Neural cell (in vitro differentiated cells): ENCODE results near the gene ARHGEF38. TPM values are rescaled to one million over a fixed set of nuclear protein-coding genes. Genes with fewer than 3 reads are reported as not detected.

Experiments
- H2AFZ ChIP-seq: fragments of 200-600, 300-800 bp; sonication (generic), shearing (Covaris generic); 2 replicates; pipeline ENCODE4 v1.6.0; 2014; ENCODE audit warnings: low read depth, mild to moderate bottlenecking, antibody characterized with exemption, low read length, moderate library complexity
- H3F3A ChIP-seq: fragments of 200-600 bp; shearing (Covaris generic); 2 replicates; pipeline ENCODE4 v1.6.1; 2016; ENCODE audit warnings: mild to moderate bottlenecking, moderate library complexity, mixed read lengths, antibody characterized with exemption, low read length; ENCODE audit not compliant: insufficient read depth, poor library complexity, severe bottlenecking
- H3K27ac ChIP-seq: fragments of 200-600, 300-800 bp; sonication (generic), shearing (Covaris generic); 2 replicates; pipeline ENCODE4 v1.5.1; 2014; ENCODE audit warnings: mild to moderate bottlenecking, low read length, moderate library complexity
- H3K27me3 ChIP-seq: fragments of 300-800, 200-600 bp; sonication (generic), shearing (Covaris generic); 2 replicates; pipeline ENCODE4 v1.6.0; 2014; ENCODE audit warnings: mild to moderate bottlenecking, low read depth, low read length, moderate library complexity; ENCODE audit not compliant: insufficient read depth
- H3K36me3 ChIP-seq: fragments of 300-800, 200-600 bp; sonication (generic), shearing (Covaris generic); 2 replicates; pipeline ENCODE4 v1.5.1; 2014; ENCODE audit warnings: mild to moderate bottlenecking, antibody characterized with exemption, low read length, moderate library complexity; ENCODE audit not compliant: insufficient read depth
- H3K4me2 ChIP-seq: fragments of 300-800, 200-600 bp; sonication (generic), shearing (Covaris generic); 2 replicates; pipeline ENCODE4 v1.6.0; 2014; ENCODE audit warnings: mild to moderate bottlenecking, low read length
- H3K4me3 ChIP-seq: fragments of 300-800, 200-600 bp; sonication (generic), shearing (Covaris generic); 2 replicates; pipeline ENCODE4 v1.5.1; 2014; ENCODE audit warnings: mild to moderate bottlenecking, low read length, moderate library complexity
- H3K79me2 ChIP-seq: fragments of 200-600 bp; shearing (Covaris generic); replicated peaks from 2 replicates; pipeline ENCODE4 v1.6.0; 2014; ENCODE audit warnings: mild to moderate bottlenecking, low read length, moderate library complexity; ENCODE audit not compliant: insufficient read depth
- H3K9ac ChIP-seq: fragments of 300-800, 200-600 bp; sonication (generic), shearing (Covaris generic); 2 replicates; pipeline ENCODE4 v1.6.1; 2016; ENCODE audit warnings: mild to moderate bottlenecking, low read length, mixed read lengths
- H3K9me2 ChIP-seq: fragments of 200-600 bp; shearing (Covaris generic); 2 replicates; pipeline ENCODE4 v1.6.1; 2016; ENCODE audit warnings: mild to moderate bottlenecking, low read length, mixed read lengths; ENCODE audit not compliant: insufficient read depth
- H3K9me3 ChIP-seq: fragments of 200-600, 300-800 bp; sonication (generic), shearing (Covaris generic); 2 replicates; pipeline ENCODE4 v1.6.1; 2016; ENCODE audit warnings: mild to moderate bottlenecking, mixed run types, low read length, moderate library complexity, mixed read lengths
- H4K20me1 ChIP-seq: fragments of 200-600 bp; shearing (Covaris generic); 2 replicates; pipeline ENCODE4 v1.6.1; 2016; ENCODE audit warnings: mild to moderate bottlenecking, mixed run types; ENCODE audit not compliant: insufficient read depth
- EP300 ChIP-seq: fragments of 450-650 bp; conservative IDR thresholded peaks from 2 replicates; pipeline ENCODE4 v1.6.1; 2014; ENCODE audit warnings: antibody characterized with exemption, mild to moderate bottlenecking, moderate library complexity; ENCODE audit not compliant: poor library complexity, severe bottlenecking
- EZH2 ChIP-seq: fragments of 200-600, 300-800 bp; shearing (Covaris generic), sonication (generic); IDR thresholded peaks from 2 replicates; pipeline ENCODE4 v1.6.1; 2014; ENCODE audit warnings: antibody characterized with exemption, low read length, borderline replicate concordance, mild to moderate bottlenecking; ENCODE audit not compliant: insufficient read depth, poor library complexity, severe bottlenecking
- MXI1 ChIP-seq: fragments of 450-650 bp; conservative IDR thresholded peaks from 2 replicates; pipeline ENCODE4 v1.6.1; 2014; ENCODE audit warnings: antibody characterized with exemption, mild to moderate bottlenecking; ENCODE audit not compliant: poor library complexity, severe bottlenecking
- POLR2AphosphoS5 ChIP-seq: IDR thresholded peaks from 2 replicates; pipeline ENCODE4 v1.6.1; 2012
- RAD21 ChIP-seq: fragments of 450-650 bp; conservative IDR thresholded peaks from 2 replicates; pipeline ENCODE4 v1.6.1; 2014; ENCODE audit warnings: antibody characterized with exemption, mild to moderate bottlenecking, moderate library complexity
- SMC3 ChIP-seq: fragments of 450-650 bp; conservative IDR thresholded peaks from 2 replicates; pipeline ENCODE4 v1.6.1; 2014; ENCODE audit warnings: antibody characterized with exemption, mild to moderate bottlenecking, moderate library complexity; ENCODE audit not compliant: poor library complexity
- TAF1 ChIP-seq: IDR thresholded peaks from 2 replicates; pipeline ENCODE4 v1.6.1; 2012; ENCODE audit warnings: low read depth
- polyA plus RNA-seq: library from polyadenylated mRNA; depleted of rRNA; stranded (reverse); fragments of >200 nt; gene quantifications from 2 replicates; pipeline ENCODE4 v1.2.3, GENCODE V29; 2014
- TF ChIP-seq, protein P1 (sequence below): IDR thresholded peaks from 2 replicates; pipeline ENCODE4 v1.6.1; 2012; ENCODE audit warnings: borderline replicate concordance
- TF ChIP-seq, protein P2 (sequence below): fragments of 450-650 bp; IDR thresholded peaks from 2 replicates; pipeline ENCODE4 v1.5.1; 2014; ENCODE audit warnings: antibody characterized with exemption, mild to moderate bottlenecking, moderate library complexity; ENCODE audit not compliant: poor library complexity, severe bottlenecking

Gene ARHGEF38
- polyA plus RNA-seq, 1 donor from 2014 or later = not detected

DNA sequence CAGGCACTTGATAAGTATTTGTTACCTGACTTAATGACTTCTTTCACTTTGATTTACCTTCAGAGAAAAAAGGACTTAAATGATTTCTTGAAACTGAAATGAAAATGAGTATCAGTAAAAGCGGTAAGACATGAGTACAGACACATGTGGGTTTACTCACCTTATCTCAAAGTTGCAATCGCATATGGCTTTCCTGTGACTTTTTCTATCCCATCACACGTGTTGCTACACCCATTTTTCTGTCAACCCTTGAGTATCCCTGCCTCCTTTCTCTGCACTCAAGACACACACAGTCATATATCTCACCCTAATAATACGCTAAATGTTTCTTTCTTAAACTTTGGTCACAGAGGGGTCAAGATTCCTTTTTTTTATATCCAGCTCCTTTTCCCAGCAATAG is 11.0 kb upstream of the ARHGEF38 start:
- no peaks in the 10 kb centered on the region for H4K20me1 ChIP-seq

DNA sequence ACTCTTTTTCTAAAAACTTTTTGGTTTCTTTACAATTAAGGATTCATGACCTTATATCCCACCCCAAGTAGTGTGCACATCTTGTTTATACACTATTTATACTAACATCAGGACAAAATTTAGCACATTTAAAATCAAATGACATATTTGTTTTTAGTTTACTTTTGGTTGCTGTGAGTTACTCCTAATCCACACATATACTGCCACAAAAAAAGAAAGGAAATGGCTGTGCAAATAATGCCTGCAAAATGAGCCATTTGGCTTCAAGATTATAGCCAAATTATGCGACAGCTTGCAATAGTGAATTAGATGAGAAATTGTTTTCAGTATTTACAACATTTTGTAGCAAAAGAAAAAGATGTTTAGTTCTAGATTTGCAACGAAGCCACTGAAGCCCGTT is 10.4 kb upstream of the ARHGEF38 start:
- Histone ChIP-seq H3F3A (no peaks in the 10 kb centered on the region), H3K27ac (no peak overlapping the region), H3K9ac (no peak overlapping the region), H3K4me2 (no peak overlapping the region), H3K9me2 (no peaks in the 10 kb centered on the region), H4K20me1 (no peaks in the 10 kb centered on the region), H3K4me3 (no peak overlapping the region), H3K79me2 (no peaks in the 10 kb centered on the region), H3K9me3 (no peaks in the 10 kb centered on the region), H3K27me3 (no peaks in the 10 kb centered on the region), H2AFZ (no peak overlapping the region), H3K36me3 (no peaks in the 10 kb centered on the region)
- no peak for TF ChIP-seq SMC3
- no peak for TF ChIP-seq MXI1
- TF ChIP-seq EZH2 = no peak
- no peak for TF ChIP-seq EP300
- TF ChIP-seq, protein P1, sequence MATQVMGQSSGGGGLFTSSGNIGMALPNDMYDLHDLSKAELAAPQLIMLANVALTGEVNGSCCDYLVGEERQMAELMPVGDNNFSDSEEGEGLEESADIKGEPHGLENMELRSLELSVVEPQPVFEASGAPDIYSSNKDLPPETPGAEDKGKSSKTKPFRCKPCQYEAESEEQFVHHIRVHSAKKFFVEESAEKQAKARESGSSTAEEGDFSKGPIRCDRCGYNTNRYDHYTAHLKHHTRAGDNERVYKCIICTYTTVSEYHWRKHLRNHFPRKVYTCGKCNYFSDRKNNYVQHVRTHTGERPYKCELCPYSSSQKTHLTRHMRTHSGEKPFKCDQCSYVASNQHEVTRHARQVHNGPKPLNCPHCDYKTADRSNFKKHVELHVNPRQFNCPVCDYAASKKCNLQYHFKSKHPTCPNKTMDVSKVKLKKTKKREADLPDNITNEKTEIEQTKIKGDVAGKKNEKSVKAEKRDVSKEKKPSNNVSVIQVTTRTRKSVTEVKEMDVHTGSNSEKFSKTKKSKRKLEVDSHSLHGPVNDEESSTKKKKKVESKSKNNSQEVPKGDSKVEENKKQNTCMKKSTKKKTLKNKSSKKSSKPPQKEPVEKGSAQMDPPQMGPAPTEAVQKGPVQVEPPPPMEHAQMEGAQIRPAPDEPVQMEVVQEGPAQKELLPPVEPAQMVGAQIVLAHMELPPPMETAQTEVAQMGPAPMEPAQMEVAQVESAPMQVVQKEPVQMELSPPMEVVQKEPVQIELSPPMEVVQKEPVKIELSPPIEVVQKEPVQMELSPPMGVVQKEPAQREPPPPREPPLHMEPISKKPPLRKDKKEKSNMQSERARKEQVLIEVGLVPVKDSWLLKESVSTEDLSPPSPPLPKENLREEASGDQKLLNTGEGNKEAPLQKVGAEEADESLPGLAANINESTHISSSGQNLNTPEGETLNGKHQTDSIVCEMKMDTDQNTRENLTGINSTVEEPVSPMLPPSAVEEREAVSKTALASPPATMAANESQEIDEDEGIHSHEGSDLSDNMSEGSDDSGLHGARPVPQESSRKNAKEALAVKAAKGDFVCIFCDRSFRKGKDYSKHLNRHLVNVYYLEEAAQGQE = no peak
- TF ChIP-seq POLR2AphosphoS5 = no peak

More for the DNA sequence above, 11.0 kb upstream of the ARHGEF38 start:
- Histone ChIP-seq H3K27ac (no peak overlapping the region), H3K79me2 (no peaks in the 10 kb centered on the region), H2AFZ (no peak overlapping the region), H3K27me3 (no peaks in the 10 kb centered on the region), H3K9me3 (no peaks in the 10 kb centered on the region), H3F3A (no peaks in the 10 kb centered on the region), H3K9ac (no peak overlapping the region), H3K9me2 (no peaks in the 10 kb centered on the region), H3K4me3 (no peak overlapping the region), H3K36me3 (no peaks in the 10 kb centered on the region), H3K4me2 (no peak overlapping the region)
- TF ChIP-seq TAF1 = no peak
- TF ChIP-seq RAD21 = no peak
- TF ChIP-seq MXI1 = no peak
- TF ChIP-seq SMC3 = no peak
- no peak for TF ChIP-seq POLR2AphosphoS5
- TF ChIP-seq, protein P2, sequence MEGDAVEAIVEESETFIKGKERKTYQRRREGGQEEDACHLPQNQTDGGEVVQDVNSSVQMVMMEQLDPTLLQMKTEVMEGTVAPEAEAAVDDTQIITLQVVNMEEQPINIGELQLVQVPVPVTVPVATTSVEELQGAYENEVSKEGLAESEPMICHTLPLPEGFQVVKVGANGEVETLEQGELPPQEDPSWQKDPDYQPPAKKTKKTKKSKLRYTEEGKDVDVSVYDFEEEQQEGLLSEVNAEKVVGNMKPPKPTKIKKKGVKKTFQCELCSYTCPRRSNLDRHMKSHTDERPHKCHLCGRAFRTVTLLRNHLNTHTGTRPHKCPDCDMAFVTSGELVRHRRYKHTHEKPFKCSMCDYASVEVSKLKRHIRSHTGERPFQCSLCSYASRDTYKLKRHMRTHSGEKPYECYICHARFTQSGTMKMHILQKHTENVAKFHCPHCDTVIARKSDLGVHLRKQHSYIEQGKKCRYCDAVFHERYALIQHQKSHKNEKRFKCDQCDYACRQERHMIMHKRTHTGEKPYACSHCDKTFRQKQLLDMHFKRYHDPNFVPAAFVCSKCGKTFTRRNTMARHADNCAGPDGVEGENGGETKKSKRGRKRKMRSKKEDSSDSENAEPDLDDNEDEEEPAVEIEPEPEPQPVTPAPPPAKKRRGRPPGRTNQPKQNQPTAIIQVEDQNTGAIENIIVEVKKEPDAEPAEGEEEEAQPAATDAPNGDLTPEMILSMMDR = no peak
- TF ChIP-seq, protein P1 = no peak
- no peak for TF ChIP-seq EZH2
- TF ChIP-seq EP300 = no peak
